ENCODE results near the gene TMEM87B. TPM values are rescaled to one million over a fixed set of nuclear protein-coding genes. Genes with fewer than 3 reads are reported as not detected.

TMEM87B gene
- total and polyA plus RNA-seq, 2 of the 8 experiments (the other 6 are each of a cell fraction or from before 2014, with no cell fraction given) = 7.2 to 9.0 TPM

GRCh38 chr2:112020561-112020960 lies 34.5 kb upstream of the TMEM87B start (continued):
- TF ChIP-seq SP2 (IDR thresholded peaks at IDR 0.05; ENCODE audit: low read length) = no peak

Data from H1 (cell line).